Right renal pelvis (tissue), 4 donors: ENCODE measurements around the gene POLR2L. TPM values are rescaled to one million over a fixed set of nuclear protein-coding genes. Genes with fewer than 3 reads are reported as not detected.

ENCODE experiments used
- DNase-seq, 4 donors: peaks; one replicate each; pipeline ENCODE4 v3.0.0-alpha.2; 2013; ENCODE audit warnings: low read depth in 4 of 4, low spot score in 3 of 4, missing footprints in 1 of 4
- polyA plus RNA-seq, 4 donors: library from polyadenylated mRNA; unstranded; fragments of 120-200 nt; gene quantifications; one replicate each; pipeline ENCODE4 v1.2.1, GENCODE V29; 2013; ENCODE audit not compliant: insufficient read length in 4 of 4

Gene POLR2L
- polyA plus RNA-seq, 4 donors, result 94.4 to 125 (median 106) TPM

GRCh38 chr11:798093-798713 is 44.1 kb downstream of the POLR2L start, which contains the start of gene SLC25A22:
Gene SLC25A22 (minus strand): TSS chr11:798281. CDS start chr11:795006, 3,275 bp downstream.
- peak in 1 of 4 donors; percentile 60 for DNase-seq

- DNase-seq, result peak in 1 of 4 donors; percentile 64
These were observed 44.8 kb downstream of the POLR2L start for GRCh38 chr11:797296-798092.

- DNase-seq, result no peak
These were observed 45.6 kb downstream of the POLR2L start for GRCh38 chr11:796565-797295.

DNA sequence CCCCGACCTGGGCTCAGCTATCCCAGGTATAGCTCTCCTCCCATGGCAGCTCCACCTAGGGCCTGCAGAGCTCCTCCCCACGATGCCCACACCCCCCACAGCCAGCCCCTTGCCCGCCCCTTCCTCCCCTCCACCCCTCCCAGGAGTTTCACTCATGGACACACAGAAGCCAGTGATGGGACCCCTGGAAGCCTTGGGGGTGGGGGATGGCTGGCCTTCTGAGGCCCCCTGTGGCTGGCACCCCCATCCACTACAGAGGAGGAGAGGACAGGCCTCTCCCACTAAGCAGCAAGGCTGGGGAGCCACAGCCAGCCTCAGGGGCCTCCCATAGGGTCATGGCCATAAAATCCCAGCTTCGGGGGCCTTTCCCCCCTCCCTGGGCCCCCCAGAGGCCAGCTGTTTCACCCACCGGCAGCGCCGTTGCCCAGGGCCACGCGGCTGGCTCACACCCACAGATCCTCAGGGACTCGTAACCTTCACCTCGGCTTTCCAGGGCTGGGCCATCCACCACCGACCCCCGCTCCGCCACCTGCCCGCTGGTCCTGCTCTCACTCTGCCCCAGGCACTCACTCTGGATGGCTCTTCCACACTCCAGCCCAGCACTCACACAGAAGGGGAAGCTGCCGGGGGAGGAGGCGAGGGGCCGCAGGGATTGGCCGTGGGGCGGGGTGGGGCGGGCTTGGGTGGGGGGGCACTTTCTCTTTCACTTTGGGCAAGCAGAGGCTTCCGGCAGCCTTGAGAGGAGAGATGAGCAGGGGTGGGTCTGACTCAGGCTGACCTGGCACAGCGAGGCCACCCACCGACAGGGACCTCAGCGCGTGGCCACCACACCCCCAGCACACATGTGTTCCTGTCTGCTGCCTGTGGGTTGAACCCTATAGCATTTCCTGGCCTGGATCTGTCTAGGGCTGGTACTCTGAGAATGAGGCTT is 46.4 kb downstream of the POLR2L start:
- DNase-seq, result no peak

GRCh38 chr11:794766-795633 is 47.3 kb downstream of the POLR2L start:
- no peak for DNase-seq

DNA sequence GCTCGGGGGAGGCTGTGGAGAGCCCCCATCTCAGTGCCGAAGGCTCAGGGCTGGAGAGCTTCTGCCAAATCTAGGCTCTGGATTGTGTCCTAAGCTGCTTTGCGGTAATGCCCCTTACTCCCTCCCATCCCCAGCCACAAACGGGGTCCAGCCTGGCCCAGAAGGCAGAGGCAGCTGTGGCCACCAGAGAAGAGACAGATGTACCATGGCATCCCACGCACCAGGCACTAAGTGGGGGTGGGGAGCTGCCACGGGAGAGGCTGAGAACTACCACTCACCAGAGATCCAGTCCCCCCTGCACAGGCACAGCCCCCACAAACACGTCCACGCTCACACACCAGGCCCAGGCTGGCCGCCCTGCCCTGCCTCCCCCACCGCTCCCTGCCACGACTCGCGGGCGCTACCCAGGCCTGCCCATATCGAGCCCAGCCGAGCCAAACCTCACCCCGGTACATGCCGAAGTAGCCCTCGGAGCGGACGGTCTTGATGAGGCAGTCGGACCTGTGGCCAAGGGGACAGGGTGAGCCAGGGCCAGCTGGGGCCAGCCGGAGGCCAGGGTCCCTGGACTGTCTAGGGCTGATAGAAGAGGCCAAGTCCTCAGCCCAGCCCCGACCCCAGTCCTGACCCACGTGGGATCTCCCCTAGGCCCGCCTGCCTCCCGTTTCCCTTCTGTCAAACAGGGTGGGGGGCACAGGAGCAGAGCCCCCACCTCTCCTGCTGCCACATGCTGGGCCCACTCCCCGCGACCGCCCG is 48.1 kb downstream of the POLR2L start:
- DNase-seq, result no peak

DNA sequence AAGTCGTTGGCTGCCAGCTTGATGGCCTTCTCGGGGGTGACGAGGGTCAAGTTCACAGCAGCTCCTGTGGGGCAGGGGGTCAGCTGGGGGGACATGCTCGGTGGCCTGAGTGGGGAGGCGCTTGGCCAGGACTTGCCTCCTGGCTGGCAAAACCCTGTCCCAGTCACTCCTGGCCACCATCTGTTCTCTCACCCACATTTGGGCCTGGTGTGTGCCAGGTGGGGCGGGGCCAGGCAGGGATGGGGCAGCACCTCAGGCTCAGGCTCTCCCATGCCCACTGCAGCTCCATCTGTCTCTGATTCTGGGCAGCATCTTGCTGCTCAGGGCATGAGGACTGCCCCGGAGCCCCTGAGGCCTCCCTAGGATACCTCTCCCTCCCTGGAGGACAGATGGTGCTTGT is 48.8 kb downstream of the POLR2L start:
- no peak for DNase-seq

GRCh38 chr11:792873-793272 is 49.5 kb downstream of the POLR2L start:
- no peak for DNase-seq

DNA sequence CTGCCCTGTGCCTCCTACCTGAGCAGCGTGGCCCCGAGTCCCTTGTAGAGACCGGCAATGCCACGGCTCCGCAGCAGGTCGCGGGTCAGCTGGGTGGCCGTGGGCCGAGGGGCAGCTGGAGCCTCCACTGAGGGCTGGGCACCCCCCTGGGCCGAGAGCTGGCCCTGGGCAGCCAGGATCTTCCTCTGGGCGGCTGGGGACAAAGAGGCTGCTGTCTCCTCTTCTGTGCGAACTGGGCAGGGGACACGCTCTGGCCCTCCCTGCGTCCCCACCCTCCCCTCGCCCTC is 49.9 kb downstream of the POLR2L start:
- no peak for DNase-seq

DNA sequence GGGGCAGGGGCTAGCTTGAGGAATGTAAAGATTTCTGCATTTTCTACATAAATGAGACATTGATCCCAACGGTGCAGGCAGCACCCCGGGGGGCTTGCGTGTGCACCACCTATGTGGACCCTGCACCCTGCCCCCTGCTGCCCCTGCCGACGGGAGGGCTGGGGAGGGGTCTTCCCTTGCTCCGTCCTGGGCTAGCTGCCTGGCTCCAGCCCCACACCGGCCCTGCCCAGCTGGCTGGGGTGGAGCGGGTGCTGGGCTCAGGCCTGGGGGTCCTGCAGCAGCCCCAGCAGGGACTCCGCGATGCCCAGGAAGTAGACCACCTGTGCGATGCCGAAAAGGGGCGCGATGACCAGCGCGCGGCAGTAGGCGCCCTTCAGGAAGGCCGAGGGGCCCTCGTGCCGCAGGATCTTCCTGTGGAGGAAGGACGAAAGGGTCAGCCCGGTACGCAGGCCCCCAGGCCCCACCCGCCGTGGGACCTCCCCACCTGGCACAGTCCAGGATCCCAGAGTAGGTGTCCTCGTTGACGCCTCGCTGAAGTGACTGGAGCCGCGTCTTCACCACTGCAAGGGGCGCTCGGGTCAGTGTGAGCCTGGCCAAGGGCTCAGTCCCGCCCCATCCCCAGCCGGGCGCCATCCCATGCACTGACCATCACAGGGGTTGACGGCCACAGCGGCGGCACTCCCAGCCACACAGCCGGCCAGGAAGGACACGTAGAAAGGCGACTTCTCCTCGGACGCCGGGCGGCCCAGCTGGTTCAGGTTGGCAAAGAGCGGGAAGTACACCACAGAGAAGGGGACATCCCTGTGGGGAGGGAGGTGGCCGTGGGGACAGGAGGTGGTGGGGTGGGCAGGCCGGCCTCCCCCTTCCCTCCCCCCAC is 50.4 kb downstream of the POLR2L start:
- no peak for DNase-seq

- DNase-seq, result no peak
These were observed 51.4 kb downstream of the POLR2L start for GRCh38 chr11:790721-791564.

DNA sequence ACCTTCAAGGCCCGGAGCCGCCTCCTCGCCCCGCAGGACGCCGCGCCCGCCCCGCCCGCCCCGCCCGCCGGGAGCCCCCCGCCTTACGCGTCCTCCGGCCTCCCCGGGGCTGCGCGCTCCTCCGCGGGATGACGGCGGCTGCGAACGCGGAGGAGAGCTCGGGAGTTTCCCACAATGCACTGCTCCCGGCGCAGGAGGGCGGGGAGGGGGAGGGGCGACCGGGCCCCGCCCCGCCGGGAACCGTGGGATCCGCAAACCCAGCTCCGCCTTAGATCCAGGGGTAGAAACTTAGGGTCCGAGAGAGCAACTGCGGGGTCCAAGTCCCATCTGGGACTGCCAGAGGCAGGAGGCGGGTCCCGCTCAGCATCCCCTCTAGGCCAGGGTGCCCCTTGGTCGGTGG is 52.4 kb downstream of the POLR2L start, which contains the start of gene CEND1:
TSS of gene CEND1 (minus strand) at position 148 of the 400 bp plus-strand sequence. CDS start 1,514 bp downstream, outside the sequence.
- DNase-seq, result no peak

Other genes starting within 250 kb of the POLR2L start
- gene IRF7, start 226.6 kb downstream of the POLR2L start, polyA plus RNA-seq, result 10 to 100 TPM in 1 of 4 donors, 1 to 10 TPM in 3; 8.1 to 12.4 (median 8.4) TPM
- gene CDHR5, start 217.6 kb downstream of the POLR2L start, polyA plus RNA-seq, result 10 to 100 TPM; 31.8 to 49.2 (median 42.9) TPM
- gene SCT, start 215.3 kb downstream of the POLR2L start, polyA plus RNA-seq, result 1 to 10 TPM; 1.2 to 3.5 (median 1.9) TPM
- 1 to 10 TPM; 1.7 to 5.7 (median 2.1) TPM for gene DRD4, start 205.3 kb downstream of the POLR2L start, polyA plus RNA-seq
- 10 to 100 TPM; 36.3 to 55.9 (median 46.3) TPM for gene DEAF1, start 147.3 kb downstream of the POLR2L start, polyA plus RNA-seq
- gene TMEM80, start 146.7 kb downstream of the POLR2L start, polyA plus RNA-seq, result 10 to 100 TPM; 37.4 to 45.2 (median 42.2) TPM
- gene EPS8L2, start 136.3 kb downstream of the POLR2L start, polyA plus RNA-seq, result 100 to 1,000 TPM in 3 of 4 donors, 10 to 100 TPM in 1; 94.5 to 147 (median 112) TPM
- 100 to 1,000 TPM; 132 to 146 (median 135) TPM for gene TALDO1, start 95.1 kb downstream of the POLR2L start, polyA plus RNA-seq
- gene GATD1, start 65.0 kb downstream of the POLR2L start, polyA plus RNA-seq, result 10 to 100 TPM; 70.9 to 97.2 (median 74.7) TPM
- gene CEND1, start 52.4 kb downstream of the POLR2L start, polyA plus RNA-seq, result under 1 TPM; 0.36 to 0.96 (median 0.54) TPM
- gene SLC25A22, start 44.2 kb downstream of the POLR2L start, polyA plus RNA-seq, result 10 to 100 TPM; 14.3 to 19.3 (median 14.7) TPM
- 10 to 100 TPM in 1 of 4 donors, 1 to 10 TPM in 3; 7.5 to 14.9 (median 8.7) TPM for gene PIDD1, start 37.3 kb downstream of the POLR2L start, polyA plus RNA-seq
- 1,000 to 10,000 TPM in 2 of 4 donors, 100 to 1,000 TPM in 2; 857 to 1,329 (median 1,011) TPM for gene RPLP2, start 32.6 kb downstream of the POLR2L start, polyA plus RNA-seq
- gene PNPLA2, start 23.6 kb downstream of the POLR2L start, polyA plus RNA-seq, result 10 to 100 TPM; 49.8 to 83.4 (median 57.7) TPM
- gene CRACR2B, start 14.6 kb downstream of the POLR2L start, polyA plus RNA-seq, result 10 to 100 TPM; 11.5 to 20.7 (median 13.0) TPM
- 100 to 1,000 TPM; 194 to 242 (median 203) TPM for gene CD151, start 9.6 kb downstream of the POLR2L start, polyA plus RNA-seq
- gene TSPAN4, start 323 bp upstream of the POLR2L start, polyA plus RNA-seq, result 10 to 100 TPM; 63.9 to 92.2 (median 72.2) TPM
- gene CHID1, start 68.3 kb upstream of the POLR2L start, polyA plus RNA-seq, result 100 to 1,000 TPM; 102 to 128 (median 115) TPM
- 100 to 1,000 TPM; 100 to 120 (median 109) TPM for gene AP2A2, start 83.3 kb upstream of the POLR2L start, polyA plus RNA-seq
- 10 to 100 TPM in 3 of 4 donors, 1 to 10 TPM in 1; 9.9 to 35.4 (median 13.0) TPM for gene MUC6, start 194.2 kb upstream of the POLR2L start, polyA plus RNA-seq
- under 1 TPM; 0.01 to 0.66 (median 0.10) TPM for gene MUC2, start 232.3 kb upstream of the POLR2L start, polyA plus RNA-seq